GM18868 (cell line): ENCODE results near the gene CXorf38.
A peak's percentile ranks its signal among the peaks of the same experiment; 100 is the strongest.

Source experiments
- ATAC-seq: cut with Tn5 transposase; IDR thresholded peaks from one replicate; pipeline ENCODE4 v1.9.1; 2021; ENCODE audit warnings: mild to moderate bottlenecking, moderate library complexity; ENCODE audit not compliant: unreplicated experiment

The CXorf38 gene

GRCh38 chrX:40647307-40648197, at the start of gene CXorf38:
Gene CXorf38, minus strand, starts transcription at chrX:40647561. Its CDS starts 41 bp downstream, at chrX:40647520.
- peak; percentile 66 for ATAC-seq

- no peak for ATAC-seq
Measured at GRCh38 chrX:40694802-40695201, 47.4 kb upstream of the CXorf38 start.

- no peak for ATAC-seq
Measured at GRCh38 chrX:40688929-40689328, 41.6 kb upstream of the CXorf38 start.

GRCh38 chrX:40687169-40687568, 39.8 kb upstream of the CXorf38 start:
- no peak for ATAC-seq

- ATAC-seq = no peak
Measured at GRCh38 chrX:40685362-40685918, 38.1 kb upstream of the CXorf38 start.

- no peak for ATAC-seq
Measured at GRCh38 chrX:40684092-40684491, 36.7 kb upstream of the CXorf38 start.

GRCh38 chrX:40683245-40683644, 35.9 kb upstream of the CXorf38 start:
- ATAC-seq = no peak

- ATAC-seq = no peak
Measured at GRCh38 chrX:40671126-40671525, 23.8 kb upstream of the CXorf38 start.

GRCh38 chrX:40663880-40664630, 16.7 kb upstream of the CXorf38 start:
- ATAC-seq = no peak

GRCh38 chrX:40663078-40663740, 15.8 kb upstream of the CXorf38 start:
- ATAC-seq = no peak

GRCh38 chrX:40661489-40661888, 14.1 kb upstream of the CXorf38 start:
- no peak for ATAC-seq

- ATAC-seq = no peak
Measured at GRCh38 chrX:40660381-40660780, 13.0 kb upstream of the CXorf38 start.

- ATAC-seq = no peak
Measured at GRCh38 chrX:40653535-40653934, 6.2 kb upstream of the CXorf38 start.

GRCh38 chrX:40652664-40653063, 5.3 kb upstream of the CXorf38 start:
- no peak for ATAC-seq

GRCh38 chrX:40651620-40652223, 4.4 kb upstream of the CXorf38 start:
- ATAC-seq = no peak

GRCh38 chrX:40646489-40647306, 663 bp downstream of the CXorf38 start:
- peak; percentile 18 for ATAC-seq

GRCh38 chrX:40644821-40645358, 2.5 kb downstream of the CXorf38 start:
- peak; percentile 39 for ATAC-seq

- no peak for ATAC-seq
Measured at GRCh38 chrX:40644176-40644575, 3.2 kb downstream of the CXorf38 start.

GRCh38 chrX:40637687-40638086, 9.7 kb downstream of the CXorf38 start:
- no peak for ATAC-seq

GRCh38 chrX:40632199-40632598, 15.2 kb downstream of the CXorf38 start:
- ATAC-seq = no peak
